CD14-positive monocyte (primary cell): ENCODE measurements around the gene MUS81. TPM values are rescaled to one million over a fixed set of nuclear protein-coding genes. Genes with fewer than 3 reads are reported as not detected.

Source experiments
- DNase-seq, 3 donors: peaks; one replicate each; pipeline ENCODE4 v3.0.0-alpha.2; 2011 to 2022
- H2AFZ ChIP-seq: 2 replicates; pipeline ENCODE4 v1.6.0; 2012; ENCODE audit warnings: mild to moderate bottlenecking, low read depth, low read length, inconsistent platforms; ENCODE audit not compliant: insufficient read depth, poor library complexity, severe bottlenecking
- H3K27ac ChIP-seq, 2 donors: 1 replicate in 1 of 2; 2 replicates in 1 of 2; pipeline ENCODE4 v1.5.1; 2012 to 2013; ENCODE audit warnings: low read length in 2 of 2, control low read depth in 1 of 2, inconsistent platforms in 1 of 2, low read depth in 1 of 2, mild to moderate bottlenecking in 1 of 2
- H3K27me3 ChIP-seq, 2 donors: one replicate each; pipeline versions ENCODE4 v1.6.0 to v1.6.1; 2011 to 2013; ENCODE audit warnings: low read length in 2 of 2; ENCODE audit not compliant: control insufficient read depth in 2 of 2, insufficient read depth in 2 of 2
- H3K36me3 ChIP-seq, 2 donors: replicated peaks in 1 of 2; 1 replicate in 1 of 2; 2 replicates in 1 of 2; pipeline versions ENCODE4 v1.5.1 to v1.6.1; 2012 to 2013; ENCODE audit warnings: low read length in 2 of 2, control low read depth in 1 of 2, inconsistent platforms in 1 of 2, mild to moderate bottlenecking in 1 of 2; ENCODE audit not compliant: insufficient read depth in 2 of 2, control insufficient read depth in 1 of 2
- H3K4me1 ChIP-seq, 2 donors: 1 replicate in 1 of 2; 2 replicates in 1 of 2; pipeline versions ENCODE4 v1.5.1 to v1.6.1; 2012 to 2013; ENCODE audit warnings: low read length in 2 of 2, control low read depth in 1 of 2, inconsistent platforms in 1 of 2, mild to moderate bottlenecking in 1 of 2, moderate library complexity in 1 of 2; ENCODE audit not compliant: insufficient read depth in 2 of 2, control insufficient read depth in 1 of 2
- H3K4me2 ChIP-seq: replicated peaks from 2 replicates; pipeline ENCODE3; 2012; ENCODE audit warnings: low read length, moderate library complexity, mild to moderate bottlenecking; ENCODE audit not compliant: poor library complexity, severe bottlenecking; ENCODE audit errors: extremely low read depth
- H3K4me3 ChIP-seq, 3 experiments: fragments of 200-600 bp in 1 of 3; sonication (generic) in 1 of 3; replicated peaks in 1 of 3; 1 replicate in 2 of 3; 2 replicates in 1 of 3; pipeline ENCODE4 v1.5.1; 2011 to 2013; ENCODE audit warnings: low read length in 3 of 3, mild to moderate bottlenecking in 3 of 3, control low read depth in 2 of 3, low read depth in 2 of 3, inconsistent platforms in 1 of 3, moderate library complexity in 1 of 3
- H3K79me2 ChIP-seq: 2 replicates; pipeline ENCODE4 v1.6.0; 2012; ENCODE audit warnings: mild to moderate bottlenecking, control low read depth, inconsistent platforms, low read length, moderate library complexity; ENCODE audit not compliant: insufficient read depth
- H3K9ac ChIP-seq: 2 replicates; pipeline ENCODE4 v1.6.0; 2017; ENCODE audit warnings: low read length, mild to moderate bottlenecking; ENCODE audit not compliant: insufficient read depth, poor library complexity, severe bottlenecking
- H3K9me3 ChIP-seq, 2 donors: replicated peaks in 1 of 2; 1 replicate in 1 of 2; 2 replicates in 1 of 2; pipeline versions ENCODE4 v1.5.1 to v1.6.1; 2012 to 2013; ENCODE audit warnings: low read length in 2 of 2, control low read depth in 1 of 2; ENCODE audit not compliant: control insufficient read depth in 1 of 2, insufficient read depth in 1 of 2
- H4K20me1 ChIP-seq: 2 replicates; pipeline ENCODE4 v1.6.0; 2012; ENCODE audit warnings: mild to moderate bottlenecking, low read length, control low read depth, moderate library complexity; ENCODE audit not compliant: insufficient read depth
- H3K27ac Mint-ChIP-seq, 7 donors: one replicate each; pipeline ENCODE4 v1.8.0; 2020; ENCODE audit warnings: mild to moderate bottlenecking in 7 of 7, mixed read lengths in 7 of 7, moderate library complexity in 6 of 7, inconsistent platforms in 2 of 7
- H3K27me3 Mint-ChIP-seq, 3 donors: one replicate each; pipeline ENCODE4 v1.8.0; 2021 to 2022; ENCODE audit warnings: low read depth in 3 of 3, mild to moderate bottlenecking in 3 of 3, mixed read lengths in 3 of 3, moderate library complexity in 3 of 3, inconsistent platforms in 1 of 3
- H3K36me3 Mint-ChIP-seq, 2 donors: one replicate each; pipeline ENCODE4 v1.8.0; 2020; ENCODE audit warnings: mixed read lengths in 2 of 2, inconsistent platforms in 1 of 2, mild to moderate bottlenecking in 1 of 2
- H3K4me1 Mint-ChIP-seq: one replicate; pipeline ENCODE4 v1.8.0; 2020; ENCODE audit warnings: mild to moderate bottlenecking, mixed read lengths
- H3K4me3 Mint-ChIP-seq, 2 donors: one replicate each; pipeline ENCODE4 v1.8.0; 2020; ENCODE audit warnings: mild to moderate bottlenecking in 2 of 2, mixed read lengths in 2 of 2, moderate library complexity in 1 of 2
- H3K9me3 Mint-ChIP-seq, 7 donors: one replicate each; pipeline ENCODE4 v1.8.0; 2020 to 2022; ENCODE audit warnings: mixed read lengths in 7 of 7, mild to moderate bottlenecking in 6 of 7, moderate library complexity in 6 of 7, inconsistent platforms in 2 of 7
- WGBS: methylation state at CpG from one replicate; pipeline ENCODE4 v1.1.5; 2013; ENCODE audit warnings: missing lambda C conversion rate; ENCODE audit not compliant: insufficient coverage; 5-methylcytosine and 5-hydroxymethylcytosine counted together
- intact Hi-C, 2 donors: fragments of 100-400 bp; cut with micrococcal nuclease; formaldehyde crosslinking; loops; one replicate each; pipeline versions ENCODE4 v1.15.0 to v1.15.1; 2023
- polyA plus RNA-seq, 3 donors: library from polyadenylated mRNA; depleted of rRNA in 1 of 3; unstranded in 2 of 3; stranded (reverse) in 1 of 3; fragments of 300-500 nt in 2 of 3; fragments of >200 nt in 1 of 3; fragmentation: Illumina TruSeq in 2 of 3; gene quantifications; 1 replicate in 2 of 3; 2 replicates in 1 of 3; pipeline ENCODE4 v1.2.3, GENCODE V29; 2012 to 2021
- TF ChIP-seq, protein P1 (sequence below): fragments of 200-600 bp; IDR thresholded peaks from one replicate; pipeline ENCODE4 v1.8.0; 2022; ENCODE audit warnings: antibody characterized with exemption, mild to moderate bottlenecking

The MUS81 gene
- polyA plus RNA-seq, 3 donors: 15.0 to 87.5 (median 16.4) TPM

DNA sequence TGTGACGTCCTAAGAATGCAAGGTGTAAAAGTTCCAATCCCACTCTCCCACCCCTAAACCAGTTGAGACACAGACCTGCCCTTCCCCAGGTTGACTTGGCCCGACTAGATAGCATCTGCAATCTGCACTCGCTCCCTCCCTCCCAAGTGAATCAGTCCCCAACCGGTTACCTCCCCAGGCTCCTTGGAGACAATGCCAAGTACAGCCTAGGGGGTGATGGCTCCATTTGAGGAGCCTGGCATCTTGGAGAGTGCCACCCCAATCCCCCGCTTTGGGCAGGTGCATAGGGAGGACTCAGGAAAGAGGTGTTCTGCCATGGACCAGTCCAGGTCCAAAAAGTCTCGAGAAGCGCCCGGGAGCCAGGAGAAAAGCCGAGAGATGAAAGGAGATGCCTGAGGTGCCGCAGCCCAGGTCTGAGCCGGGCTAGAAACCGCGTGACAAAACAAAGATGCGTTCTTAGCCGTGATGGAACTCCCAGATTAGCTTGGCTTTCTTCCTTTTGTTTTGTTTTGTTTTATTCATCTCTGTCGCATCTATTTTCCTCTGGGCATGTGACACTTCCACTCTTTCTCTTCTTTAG lies 45.2 kb upstream of the MUS81 start:
- Mint-ChIP-seq H3K27ac (peak overlapping the region in 2 of 7 donors; percentile 3 to 50), H3K4me3 (no peak overlapping the region)

GRCh38 chr11:65816696-65817095 lies 43.5 kb upstream of the MUS81 start:
- no peaks in the 10 kb centered on the region for H3K9me3 ChIP-seq
- DNase-seq: peak in 2 of 3 donors; percentile 11 to 44
- TF ChIP-seq, protein P1, sequence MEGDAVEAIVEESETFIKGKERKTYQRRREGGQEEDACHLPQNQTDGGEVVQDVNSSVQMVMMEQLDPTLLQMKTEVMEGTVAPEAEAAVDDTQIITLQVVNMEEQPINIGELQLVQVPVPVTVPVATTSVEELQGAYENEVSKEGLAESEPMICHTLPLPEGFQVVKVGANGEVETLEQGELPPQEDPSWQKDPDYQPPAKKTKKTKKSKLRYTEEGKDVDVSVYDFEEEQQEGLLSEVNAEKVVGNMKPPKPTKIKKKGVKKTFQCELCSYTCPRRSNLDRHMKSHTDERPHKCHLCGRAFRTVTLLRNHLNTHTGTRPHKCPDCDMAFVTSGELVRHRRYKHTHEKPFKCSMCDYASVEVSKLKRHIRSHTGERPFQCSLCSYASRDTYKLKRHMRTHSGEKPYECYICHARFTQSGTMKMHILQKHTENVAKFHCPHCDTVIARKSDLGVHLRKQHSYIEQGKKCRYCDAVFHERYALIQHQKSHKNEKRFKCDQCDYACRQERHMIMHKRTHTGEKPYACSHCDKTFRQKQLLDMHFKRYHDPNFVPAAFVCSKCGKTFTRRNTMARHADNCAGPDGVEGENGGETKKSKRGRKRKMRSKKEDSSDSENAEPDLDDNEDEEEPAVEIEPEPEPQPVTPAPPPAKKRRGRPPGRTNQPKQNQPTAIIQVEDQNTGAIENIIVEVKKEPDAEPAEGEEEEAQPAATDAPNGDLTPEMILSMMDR: no peak
- H3K79me2 ChIP-seq: peaks cover 12% of the 10 kb centered on the region
- H3K27me3 Mint-ChIP-seq: peaks cover 0 to 3% (median 1%) of the 10 kb centered on the region in 3 donors
- H3K27me3 ChIP-seq: no peaks in the 10 kb centered on the region
- peak overlapping the region; percentile 84 for H3K4me2 ChIP-seq
- peak overlapping the region in 1 of 3 experiments; percentile 80 for H3K4me3 ChIP-seq
- H3K36me3 ChIP-seq: peaks cover 0 to 5% of the 10 kb centered on the region in 2 donors
- intact Hi-C loops: loop anchor here (1.0 to 10.0 kb wide), 4 partner anchors 34 to 192 kb away; partner anchors contain the start of gene AP5B1 (in 2 of the 2)
- H2AFZ ChIP-seq: no peak overlapping the region
- no peaks in the 10 kb centered on the region for H4K20me1 ChIP-seq
- 93% methylated on average over 2 of the region's 3 CpGs for WGBS
- H3K9me3 Mint-ChIP-seq: peaks cover 0 to 2% (median 0%) of the 10 kb centered on the region in 7 donors
- H3K27ac Mint-ChIP-seq: peak overlapping the region in 3 of 7 donors; percentile 58 to 87 (median 83)
- peaks cover 13 to 18% of the 10 kb centered on the region in 2 donors for H3K36me3 Mint-ChIP-seq
- H3K4me1 ChIP-seq: peaks cover 32 to 39% of the 10 kb centered on the region in 2 donors
- H3K27ac ChIP-seq: no peak overlapping the region
- H3K4me1 Mint-ChIP-seq: peaks cover 56% of the 10 kb centered on the region
- H3K4me3 Mint-ChIP-seq: peak overlapping the region; percentile 31 to 87
- H3K9ac ChIP-seq: no peak overlapping the region

More for the DNA sequence above, 45.2 kb upstream of the MUS81 start:
- Histone ChIP-seq H3K9me3 (no peaks in the 10 kb centered on the region), H2AFZ (no peak overlapping the region), H3K4me1 (peaks cover 19 to 25% of the 10 kb centered on the region in 2 donors), H4K20me1 (no peaks in the 10 kb centered on the region), H3K4me2 (no peak overlapping the region), H3K27ac (no peak overlapping the region), H3K4me3 (no peak overlapping the region), H3K27me3 (no peaks in the 10 kb centered on the region), H3K79me2 (peaks cover 12% of the 10 kb centered on the region), H3K36me3 (peaks cover 0 to 5% of the 10 kb centered on the region in 2 donors), H3K9ac (no peak overlapping the region)
- Mint-ChIP-seq H3K9me3 (peaks cover 0 to 2% (median 0%) of the 10 kb centered on the region in 7 donors), H3K27me3 (peaks cover 5 to 7% (median 5%) of the 10 kb centered on the region in 3 donors), H3K36me3 (peaks cover 13 to 18% of the 10 kb centered on the region in 2 donors), H3K4me1 (peaks cover 47% of the 10 kb centered on the region)
- 100% methylated on average over 12 of the region's 16 CpGs for WGBS
- DNase-seq: no peak
- TF ChIP-seq, protein P1: no peak
- intact Hi-C loops: loop anchor here in 1 of 2 donors (5.0 to 10.0 kb wide), 3 partner anchors 33 to 190 kb away; partner anchors contain the start of gene AP5B1
